ENCODE data around the gene FAM241B.

FAM241B gene

DNA sequence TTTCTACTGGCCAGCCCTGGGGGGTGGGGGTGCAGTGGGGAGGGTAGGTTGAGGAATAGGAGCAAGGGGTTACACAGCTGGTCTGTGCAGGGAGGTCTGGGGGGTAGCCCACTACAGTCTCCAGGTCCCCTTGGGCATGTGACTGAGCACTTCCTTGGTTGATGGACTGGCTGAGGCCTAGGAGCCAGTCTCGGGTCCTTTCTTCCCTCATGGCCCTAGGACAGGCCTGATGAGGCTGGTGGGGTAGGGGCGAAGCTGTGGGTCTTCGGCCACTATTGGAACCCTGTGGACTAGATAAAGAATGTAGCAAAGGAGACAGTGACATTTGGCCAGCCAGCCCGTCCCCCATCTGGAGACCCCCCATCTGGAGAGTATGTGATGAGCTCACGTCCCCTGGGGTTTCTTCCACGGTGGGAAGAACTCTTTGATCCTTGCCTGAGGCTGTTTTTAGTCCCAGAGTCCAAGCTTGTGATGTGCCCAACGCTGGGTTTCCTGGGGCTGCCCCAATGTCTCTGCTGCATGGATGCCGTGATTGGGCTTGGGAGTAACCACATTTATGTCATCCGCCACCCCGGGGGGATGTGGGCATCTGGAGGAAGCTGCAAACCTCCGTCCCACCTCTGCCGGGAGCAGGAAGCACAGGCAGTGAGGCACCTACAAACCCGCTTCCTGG lies 20.7 kb downstream of the FAM241B start:
- DNase-seq (ENCODE audit: low read depth, low spot score) = no peak
- CTCF ChIA-PET = interaction anchor here (0.5 to 9.4 kb wide), 7 partner anchors 9 to 307 kb away, joined by 3 to 89 read pairs (median 3); no protein-coding TSS in a partner anchor
- TF ChIP-seq, protein P1, sequence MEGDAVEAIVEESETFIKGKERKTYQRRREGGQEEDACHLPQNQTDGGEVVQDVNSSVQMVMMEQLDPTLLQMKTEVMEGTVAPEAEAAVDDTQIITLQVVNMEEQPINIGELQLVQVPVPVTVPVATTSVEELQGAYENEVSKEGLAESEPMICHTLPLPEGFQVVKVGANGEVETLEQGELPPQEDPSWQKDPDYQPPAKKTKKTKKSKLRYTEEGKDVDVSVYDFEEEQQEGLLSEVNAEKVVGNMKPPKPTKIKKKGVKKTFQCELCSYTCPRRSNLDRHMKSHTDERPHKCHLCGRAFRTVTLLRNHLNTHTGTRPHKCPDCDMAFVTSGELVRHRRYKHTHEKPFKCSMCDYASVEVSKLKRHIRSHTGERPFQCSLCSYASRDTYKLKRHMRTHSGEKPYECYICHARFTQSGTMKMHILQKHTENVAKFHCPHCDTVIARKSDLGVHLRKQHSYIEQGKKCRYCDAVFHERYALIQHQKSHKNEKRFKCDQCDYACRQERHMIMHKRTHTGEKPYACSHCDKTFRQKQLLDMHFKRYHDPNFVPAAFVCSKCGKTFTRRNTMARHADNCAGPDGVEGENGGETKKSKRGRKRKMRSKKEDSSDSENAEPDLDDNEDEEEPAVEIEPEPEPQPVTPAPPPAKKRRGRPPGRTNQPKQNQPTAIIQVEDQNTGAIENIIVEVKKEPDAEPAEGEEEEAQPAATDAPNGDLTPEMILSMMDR (IDR thresholded peaks at IDR 0.05; ENCODE audit: insufficient read depth, low read length, missing control alignments) = no peak
- POLR2A ChIA-PET = no interaction called here
- H3K4me3 ChIP-seq (ENCODE audit: low read depth, low read length) = no peak overlapping the region

DNA sequence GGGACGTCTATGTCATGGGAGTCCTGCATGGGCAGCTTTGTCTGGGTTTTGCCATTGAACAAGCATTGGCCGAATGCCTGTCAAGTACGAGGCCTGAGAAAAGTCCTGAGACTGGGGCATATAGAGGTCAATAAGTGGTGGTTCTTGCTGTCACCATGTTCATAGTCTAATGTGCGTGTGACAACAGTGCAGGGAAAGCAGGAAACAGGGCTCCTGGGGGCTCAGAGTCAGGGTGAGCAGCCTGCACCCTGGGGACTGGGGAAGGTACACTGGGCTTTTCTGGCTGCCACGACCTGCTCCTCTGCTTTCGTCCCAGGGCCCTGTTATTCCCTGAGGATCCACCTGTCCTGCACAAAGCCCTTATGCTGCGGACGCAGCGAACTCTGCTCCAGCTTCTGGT lies 21.3 kb downstream of the FAM241B start:
- CTCF ChIA-PET = interaction anchor here (1.2 to 2.2 kb wide), 3 partner anchors 10 to 67 kb away, joined by 3 to 13 read pairs (median 7); no protein-coding TSS in a partner anchor
- POLR2A ChIA-PET = no interaction called here
- no peak for DNase-seq (ENCODE audit: low read depth, low spot score)

DNA sequence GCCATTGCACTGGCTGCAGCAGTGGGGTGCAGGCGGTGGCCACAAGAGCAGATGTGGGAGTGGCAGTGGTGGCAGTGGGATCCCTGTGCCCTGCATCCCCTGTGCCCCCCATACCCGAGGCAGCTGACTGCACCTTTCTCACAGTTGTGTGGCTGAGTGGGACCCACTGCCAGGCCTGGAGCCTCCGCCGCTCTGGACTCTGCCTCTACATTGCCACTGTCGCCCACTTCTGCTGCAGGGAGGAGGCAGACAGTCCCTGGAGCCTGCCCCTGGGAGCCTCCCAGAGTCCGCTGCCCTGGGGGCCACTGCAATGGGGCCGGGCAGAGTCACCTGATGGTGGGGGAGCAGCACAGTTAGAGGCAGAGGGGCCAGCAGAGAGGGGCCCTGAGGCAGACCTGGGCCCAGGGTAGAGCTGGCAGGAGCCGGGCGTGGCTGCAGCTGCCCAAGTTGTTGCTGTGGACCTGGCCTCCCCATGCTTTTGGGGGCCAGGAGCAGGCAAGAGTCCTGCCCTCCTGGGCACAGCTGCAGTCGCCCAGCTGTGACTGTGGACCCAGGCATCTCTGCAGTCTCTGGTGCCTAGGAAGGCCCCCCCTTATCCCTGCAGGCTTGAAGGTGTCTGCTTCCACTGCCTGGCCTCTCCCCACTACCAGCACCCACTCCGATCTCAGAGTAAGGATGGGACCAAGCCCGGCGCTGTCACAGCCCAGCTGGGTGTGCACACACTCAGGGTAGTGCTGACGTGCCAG lies 22.2 kb downstream of the FAM241B start:
- POLR2A ChIA-PET = no interaction called here
- CTCF ChIA-PET = interaction anchor here (1.4 to 5.6 kb wide), 3 partner anchors 9 to 63 kb away, joined by 3 to 45 read pairs (median 4); no protein-coding TSS in a partner anchor
- H3K4me3 ChIP-seq (ENCODE audit: low read depth, low read length) = no peak overlapping the region
- DNase-seq (ENCODE audit: low read depth, low spot score) = no peak
- TF ChIP-seq, protein P1 (IDR thresholded peaks at IDR 0.05; ENCODE audit: insufficient read depth, low read length, missing control alignments) = no peak

More for the DNA sequence above, 21.3 kb downstream of the FAM241B start:
- no peak overlapping the region for H3K4me3 ChIP-seq (ENCODE audit: low read depth, low read length)
- TF ChIP-seq, protein P1 (IDR thresholded peaks at IDR 0.05; ENCODE audit: insufficient read depth, low read length, missing control alignments) = no peak

DNA sequence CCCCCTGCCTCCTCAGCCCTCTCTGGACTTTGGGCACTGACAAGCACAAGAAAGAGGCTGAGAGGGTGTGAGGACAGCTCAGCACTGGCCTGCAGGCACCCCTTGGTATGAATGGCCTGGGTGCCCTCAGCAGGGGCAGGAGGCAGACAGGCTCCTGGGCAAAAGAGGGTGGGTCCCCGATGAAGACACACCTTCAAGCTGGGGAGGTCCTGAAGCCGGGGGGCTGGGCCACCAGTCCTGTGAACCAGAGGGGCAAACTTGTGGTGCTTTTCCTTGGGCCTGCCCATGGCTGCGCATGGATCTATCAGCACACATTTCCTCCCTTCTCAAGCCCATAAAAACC lies 22.8 kb downstream of the FAM241B start:
- no peak overlapping the region for H3K4me3 ChIP-seq (ENCODE audit: low read depth, low read length)
- POLR2A ChIA-PET = no interaction called here
- DNase-seq (ENCODE audit: low read depth, low spot score) = no peak
- CTCF ChIA-PET = interaction anchor here (1.0 to 5.6 kb wide), 5 partner anchors 9 to 62 kb away, joined by 3 to 45 read pairs (median 3); no protein-coding TSS in a partner anchor
- TF ChIP-seq, protein P1 (IDR thresholded peaks at IDR 0.05; ENCODE audit: insufficient read depth, low read length, missing control alignments) = no peak

DNA sequence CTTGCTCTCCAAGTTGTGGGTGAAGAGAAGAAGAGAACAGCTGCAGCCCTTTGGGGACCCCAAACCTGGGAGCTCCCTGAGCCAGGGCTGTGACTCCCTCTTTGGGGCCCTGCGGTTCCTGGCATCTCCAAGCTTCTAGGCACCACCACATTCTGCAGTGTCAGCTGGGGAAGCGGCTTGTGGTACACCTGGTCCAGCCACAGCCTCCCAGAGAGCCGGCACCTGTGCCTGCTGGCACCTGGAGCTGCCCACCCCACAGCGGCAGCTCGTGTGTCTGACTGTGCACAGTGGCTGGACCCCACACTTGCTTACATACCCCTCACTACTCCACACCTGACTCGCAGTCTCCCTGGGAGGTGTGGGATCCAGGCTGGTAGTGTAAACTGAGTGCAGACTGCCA lies 23.5 kb downstream of the FAM241B start:
- TF ChIP-seq, protein P1 (IDR thresholded peaks at IDR 0.05; ENCODE audit: insufficient read depth, low read length, missing control alignments) = no peak
- DNase-seq (ENCODE audit: low read depth, low spot score) = no peak
- POLR2A ChIA-PET = no interaction called here
- CTCF ChIA-PET = interaction anchor here (0.7 to 5.6 kb wide), 6 partner anchors 10 to 76 kb away, joined by 3 to 45 read pairs (median 3); no protein-coding TSS in a partner anchor
- H3K4me3 ChIP-seq (ENCODE audit: low read depth, low read length) = no peak overlapping the region

Data from AG04449 (cell line).